ENCODE results near the gene ISLR.

ISLR gene

DNA sequence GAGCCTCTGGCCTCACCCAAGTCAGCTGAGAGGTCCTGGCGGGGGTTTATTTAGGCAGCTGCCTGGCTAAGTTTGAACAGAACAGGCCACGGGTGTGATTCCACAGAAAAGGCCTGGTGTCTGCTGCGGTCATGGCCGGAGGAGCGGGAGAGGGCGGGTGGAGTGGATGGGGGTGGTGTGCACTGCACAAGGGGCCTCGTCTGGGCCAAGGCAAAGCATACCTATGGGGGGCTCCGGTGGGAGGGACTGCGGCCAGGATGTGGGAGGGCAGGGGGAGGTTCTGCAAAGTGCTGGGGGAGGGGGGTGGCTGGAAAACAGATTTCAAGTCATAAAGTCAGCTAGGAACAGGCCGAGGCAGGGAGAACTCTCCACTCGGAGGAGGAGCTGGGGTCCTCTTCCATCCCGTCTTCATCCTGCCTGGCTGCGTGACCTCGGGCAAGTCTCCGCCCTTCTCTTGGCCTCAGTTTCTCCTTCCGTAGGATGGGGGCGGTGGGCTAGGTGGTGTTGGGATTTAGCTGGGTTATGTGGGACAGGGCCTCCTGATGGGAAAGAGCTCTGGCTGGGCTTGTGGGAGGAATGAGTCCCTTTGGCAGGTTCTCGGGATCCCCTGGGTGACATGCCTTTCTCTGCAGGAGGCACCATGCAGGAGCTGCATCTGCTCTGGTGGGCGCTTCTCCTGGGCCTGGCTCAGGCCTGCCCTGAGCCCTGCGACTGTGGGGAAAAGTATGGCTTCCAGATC lies 878 bp downstream of the ISLR start:
- no peak for DNase-seq

DNA sequence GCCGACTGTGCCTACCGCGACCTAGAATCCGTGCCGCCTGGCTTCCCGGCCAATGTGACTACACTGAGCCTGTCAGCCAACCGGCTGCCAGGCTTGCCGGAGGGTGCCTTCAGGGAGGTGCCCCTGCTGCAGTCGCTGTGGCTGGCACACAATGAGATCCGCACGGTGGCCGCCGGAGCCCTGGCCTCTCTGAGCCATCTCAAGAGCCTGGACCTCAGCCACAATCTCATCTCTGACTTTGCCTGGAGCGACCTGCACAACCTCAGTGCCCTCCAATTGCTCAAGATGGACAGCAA lies 1.4 kb downstream of the ISLR start:
- DNase-seq: no peak

DNA sequence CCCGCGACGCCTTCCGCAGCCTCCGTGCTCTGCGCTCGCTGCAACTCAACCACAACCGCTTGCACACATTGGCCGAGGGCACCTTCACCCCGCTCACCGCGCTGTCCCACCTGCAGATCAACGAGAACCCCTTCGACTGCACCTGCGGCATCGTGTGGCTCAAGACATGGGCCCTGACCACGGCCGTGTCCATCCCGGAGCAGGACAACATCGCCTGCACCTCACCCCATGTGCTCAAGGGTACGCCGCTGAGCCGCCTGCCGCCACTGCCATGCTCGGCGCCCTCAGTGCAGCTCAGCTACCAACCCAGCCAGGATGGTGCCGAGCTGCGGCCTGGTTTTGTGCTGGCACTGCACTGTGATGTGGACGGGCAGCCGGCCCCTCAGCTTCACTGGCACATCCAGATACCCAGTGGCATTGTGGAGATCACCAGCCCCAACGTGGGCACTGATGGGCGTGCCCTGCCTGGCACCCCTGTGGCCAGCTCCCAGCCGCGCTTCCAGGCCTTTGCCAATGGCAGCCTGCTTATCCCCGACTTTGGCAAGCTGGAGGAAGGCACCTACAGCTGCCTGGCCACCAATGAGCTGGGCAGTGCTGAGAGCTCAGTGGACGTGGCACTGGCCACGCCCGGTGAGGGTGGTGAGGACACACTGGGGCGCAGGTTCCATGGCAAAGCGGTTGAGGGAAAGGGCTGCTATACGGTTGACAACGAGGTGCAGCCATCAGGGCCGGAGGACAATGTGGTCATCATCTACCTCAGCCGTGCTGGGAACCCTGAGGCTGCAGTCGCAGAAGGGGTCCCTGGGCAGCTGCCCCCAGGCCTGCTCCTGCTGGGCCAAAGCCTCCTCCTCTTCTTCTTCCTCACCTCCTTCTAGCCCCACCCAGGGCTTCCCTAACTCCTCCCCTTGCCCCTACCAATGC lies 2.0 kb downstream of the ISLR start:
- no peak for DNase-seq

DNA sequence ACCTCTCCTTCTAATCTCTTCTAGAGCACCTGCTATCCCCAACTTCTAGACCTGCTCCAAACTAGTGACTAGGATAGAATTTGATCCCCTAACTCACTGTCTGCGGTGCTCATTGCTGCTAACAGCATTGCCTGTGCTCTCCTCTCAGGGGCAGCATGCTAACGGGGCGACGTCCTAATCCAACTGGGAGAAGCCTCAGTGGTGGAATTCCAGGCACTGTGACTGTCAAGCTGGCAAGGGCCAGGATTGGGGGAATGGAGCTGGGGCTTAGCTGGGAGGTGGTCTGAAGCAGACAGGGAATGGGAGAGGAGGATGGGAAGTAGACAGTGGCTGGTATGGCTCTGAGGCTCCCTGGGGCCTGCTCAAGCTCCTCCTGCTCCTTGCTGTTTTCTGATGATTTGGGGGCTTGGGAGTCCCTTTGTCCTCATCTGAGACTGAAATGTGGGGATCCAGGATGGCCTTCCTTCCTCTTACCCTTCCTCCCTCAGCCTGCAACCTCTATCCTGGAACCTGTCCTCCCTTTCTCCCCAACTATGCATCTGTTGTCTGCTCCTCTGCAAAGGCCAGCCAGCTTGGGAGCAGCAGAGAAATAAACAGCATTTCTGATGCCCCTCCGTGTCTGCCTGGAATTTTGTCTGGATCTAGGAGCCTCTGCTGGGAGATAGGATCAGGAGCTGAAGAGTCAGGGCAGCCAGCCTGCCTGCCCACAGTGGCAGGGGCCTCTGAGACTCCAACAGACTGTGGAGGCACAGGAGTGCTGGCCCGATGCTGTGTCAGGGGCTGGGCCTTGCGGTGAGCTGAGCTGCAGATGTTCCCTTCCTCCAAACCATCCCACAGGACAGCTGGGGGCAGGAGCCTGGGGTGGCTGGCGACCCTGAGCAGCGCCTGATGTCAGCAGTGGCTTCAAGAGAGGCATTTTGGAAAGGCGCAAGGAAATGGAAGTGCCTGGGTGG lies 3.0 kb downstream of the ISLR start:
- DNase-seq: no peak

- no peak for DNase-seq
Measured at GRCh38 chr15:74178326-74179100, 5.0 kb downstream of the ISLR start.

- DNase-seq: peak; percentile 62
Measured at GRCh38 chr15:74179101-74179841, 5.8 kb downstream of the ISLR start.

DNA sequence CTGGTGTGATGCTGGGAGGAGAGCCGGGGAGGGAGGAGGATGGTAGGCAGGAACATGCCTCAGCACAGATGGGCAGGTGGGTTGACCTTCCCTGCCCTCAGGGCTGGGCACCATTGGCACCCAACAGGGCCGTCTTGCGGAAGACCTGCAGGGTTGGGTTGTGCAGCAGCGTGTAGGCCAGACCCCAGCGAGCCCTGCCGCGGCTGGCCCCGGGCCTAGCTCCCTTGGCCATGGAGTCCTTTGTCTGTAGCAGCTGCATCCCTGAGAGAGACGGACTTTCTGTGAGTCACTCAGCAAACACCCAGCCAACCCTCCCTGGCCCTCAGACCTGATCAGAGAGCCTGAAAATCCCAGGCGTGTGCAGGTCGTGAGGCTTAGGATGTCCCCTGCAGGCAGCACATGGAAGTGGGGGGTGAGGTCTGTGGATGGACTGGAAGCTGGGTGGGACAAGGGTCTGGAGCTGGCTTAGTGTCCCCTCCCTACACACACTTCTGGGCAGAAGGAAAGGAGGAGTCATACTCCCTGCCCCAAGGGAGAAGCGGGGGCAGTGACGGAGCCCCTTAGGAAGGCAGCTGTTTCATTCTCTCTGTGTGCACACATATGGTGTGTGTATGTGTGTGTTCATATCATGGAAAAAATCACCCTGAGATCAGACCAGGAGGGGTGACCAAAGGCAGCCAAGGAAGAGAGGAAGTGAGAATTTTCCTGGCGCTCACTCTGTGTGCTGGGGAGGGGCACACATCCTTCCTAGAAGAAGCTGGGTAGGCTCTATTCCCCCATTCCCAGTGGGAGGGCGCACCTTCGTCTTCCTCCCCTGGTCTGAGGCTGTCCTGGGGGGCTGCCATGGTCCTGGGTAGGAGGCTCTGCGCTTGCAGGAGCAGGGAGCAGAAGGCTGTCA lies 6.7 kb downstream of the ISLR start:
- no peak for DNase-seq

DNA sequence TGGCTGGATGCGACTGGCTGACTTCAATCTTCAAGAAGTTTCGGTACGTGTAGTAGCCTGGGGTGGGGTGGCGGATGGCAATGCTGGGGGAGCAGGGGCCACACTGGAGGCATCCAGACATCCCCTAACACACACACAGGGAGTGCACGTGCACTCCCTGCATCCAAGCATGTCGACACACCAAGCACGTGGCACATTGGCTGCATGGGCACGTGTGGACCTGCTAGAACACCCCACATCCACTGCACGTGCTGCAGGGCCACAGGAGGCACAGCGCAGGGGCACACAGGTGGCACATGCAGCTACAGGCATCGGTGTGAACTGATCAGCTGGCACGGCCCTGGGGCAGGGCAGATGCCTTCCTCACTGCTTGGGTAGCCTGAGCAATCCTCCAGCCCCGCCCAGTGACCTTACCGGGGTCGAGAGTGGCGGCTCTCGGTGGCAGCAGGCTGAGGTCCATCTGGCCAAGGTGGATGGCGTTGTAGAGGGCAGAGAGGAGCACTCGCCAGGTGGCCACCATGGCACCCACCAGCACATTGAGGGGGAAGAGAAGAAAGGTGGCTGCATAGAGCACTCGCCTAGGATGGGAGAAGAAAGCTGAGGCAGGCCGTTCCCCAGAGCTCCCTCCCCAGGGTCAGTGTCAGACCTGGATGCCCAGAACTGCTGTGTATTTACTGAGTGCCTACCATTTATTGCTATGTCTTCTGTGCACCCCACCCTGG lies 7.5 kb downstream of the ISLR start:
- no peak for DNase-seq

- no peak for DNase-seq
Measured at GRCh38 chr15:74182131-74182530, 8.6 kb downstream of the ISLR start.

- DNase-seq: no peak
Measured at GRCh38 chr15:74184582-74185091, 11.1 kb downstream of the ISLR start.

DNA sequence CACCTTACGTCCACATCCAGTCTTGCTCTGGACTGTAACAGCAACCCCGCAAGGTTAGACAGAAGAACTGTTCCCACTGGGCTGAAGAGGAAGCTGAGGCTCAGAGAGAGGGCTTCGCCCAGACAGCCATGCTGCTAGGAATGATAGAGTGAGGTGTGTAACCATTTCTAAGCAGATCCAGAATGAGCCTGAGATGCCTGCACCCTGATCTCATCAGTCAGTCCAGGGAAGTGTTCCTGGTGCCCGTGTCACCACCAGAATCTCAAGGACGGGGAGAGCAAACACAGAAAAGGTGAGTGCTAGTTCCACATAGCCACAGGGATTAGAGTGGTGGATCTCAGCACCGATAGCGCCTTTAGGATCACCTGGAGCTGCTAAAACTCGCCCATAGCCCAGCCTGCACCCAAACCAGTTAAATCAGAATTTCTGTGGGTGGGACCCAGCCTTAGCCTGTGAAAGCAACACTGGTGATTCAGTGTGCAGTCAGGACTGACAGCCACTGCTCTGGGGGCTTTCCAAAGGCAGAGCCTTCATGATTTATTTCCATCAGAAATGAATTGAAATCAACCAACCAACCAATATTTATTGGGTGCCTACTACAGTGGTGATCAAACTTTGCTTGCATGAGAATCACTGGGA lies 12.3 kb downstream of the ISLR start:
- DNase-seq: no peak

DNA sequence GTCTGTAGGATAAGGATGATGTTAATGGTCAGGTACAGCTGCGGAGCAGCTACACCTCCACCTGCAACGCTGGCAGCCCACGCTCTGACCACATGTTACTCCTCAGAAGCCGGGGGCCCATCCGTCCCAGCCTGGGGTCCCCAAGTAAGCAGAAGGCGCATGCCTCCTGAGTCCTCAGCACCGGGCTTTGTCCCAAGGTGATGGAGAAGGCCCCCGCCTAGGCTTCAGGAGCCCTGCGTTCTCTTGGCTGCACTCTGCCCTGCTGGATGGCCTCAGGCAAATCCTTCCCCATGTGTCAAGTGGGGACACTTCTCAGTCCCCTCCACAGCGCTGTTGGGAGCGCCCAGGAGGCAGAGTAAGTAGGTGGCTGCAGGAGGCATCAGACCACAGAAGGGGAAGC lies 14.7 kb downstream of the ISLR start:
- no peak for DNase-seq

GRCh38 chr15:74191798-74192197 lies 18.3 kb downstream of the ISLR start:
- no peak for DNase-seq

DNA sequence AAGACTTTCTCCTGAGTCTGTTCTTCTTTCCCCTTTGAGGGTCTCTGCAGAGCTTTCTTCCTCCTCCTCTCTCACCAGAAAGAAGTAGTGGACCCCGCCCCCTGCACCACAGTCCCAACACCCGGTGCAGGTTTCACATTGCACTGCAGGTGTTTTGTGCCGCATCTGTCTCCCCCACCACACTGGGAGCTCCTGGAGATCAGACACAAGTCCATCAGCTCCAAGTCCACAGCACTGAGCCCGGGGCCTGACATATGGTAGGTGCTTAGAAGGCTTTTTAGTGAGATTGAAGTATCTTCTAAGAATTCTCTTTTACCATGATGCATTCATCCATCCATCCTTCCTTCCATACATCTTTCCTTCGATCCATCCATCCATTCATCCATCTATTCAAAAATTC lies 19.2 kb downstream of the ISLR start:
- DNase-seq: no peak

- DNase-seq: peak; percentile 82
Measured at GRCh38 chr15:74193299-74193718, 19.8 kb downstream of the ISLR start.

GRCh38 chr15:74193905-74194304 lies 20.4 kb downstream of the ISLR start:
- DNase-seq: no peak

GRCh38 chr15:74194572-74195559 lies 21.4 kb downstream of the ISLR start:
- no peak for DNase-seq

DNA sequence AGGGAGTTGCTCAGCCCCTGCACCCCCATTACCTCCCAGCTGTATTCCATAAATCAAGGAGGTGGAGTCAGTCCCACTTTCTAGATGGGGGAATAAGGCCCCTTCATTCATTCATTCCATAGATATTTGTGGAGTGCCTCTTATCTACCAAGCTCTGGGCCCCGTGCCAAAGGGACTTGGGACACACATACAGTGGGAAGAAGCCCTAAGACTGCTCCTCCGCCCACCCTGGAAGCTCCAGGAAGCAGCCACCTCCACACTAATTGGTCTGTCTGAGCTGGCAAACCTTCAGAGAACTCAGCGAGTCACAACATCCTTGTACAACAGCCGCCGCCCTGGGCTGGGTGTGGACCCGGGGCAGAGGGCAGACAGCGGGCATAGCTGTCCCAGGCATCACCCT lies 22.7 kb downstream of the ISLR start:
- DNase-seq: peak; percentile 71
